WTC11 (cell line): ENCODE results near the gene AIP. TPM values are rescaled to one million over a fixed set of nuclear protein-coding genes. Genes with fewer than 3 reads are reported as not detected.
A peak's percentile ranks its signal among the peaks of the same experiment; 100 is the strongest.

Source experiments
- ATAC-seq: fragments of 200-7000 bp; cut with Tn5 transposase; 2 replicates; pipeline ENCODE4 v1.10.0; 2021; ENCODE audit warnings: mild to moderate bottlenecking, moderate library complexity
- CTCF ChIA-PET: fragments of 300-600 bp; sonication (Branson Sonifier 250); formaldehyde crosslinking; loops from one replicate; lab custom pipeline; 2021; ENCODE audit warnings: antibody characterized with exemption; lab: Charles Lee
- POLR2A ChIA-PET: fragments of 350-600 bp; sonication (Branson Sonifier 250); formaldehyde crosslinking; loops from one replicate; lab custom pipeline; 2021; ENCODE audit warnings: antibody characterized with exemption; lab: Charles Lee
- DNase-seq: peaks from one replicate; pipeline ENCODE4 v3.0.0; 2021; ENCODE audit warnings: low spot score
- H3K27ac Mint-ChIP-seq: 2 replicates; pipeline ENCODE4 v1.8.0; 2021; ENCODE audit warnings: mixed read lengths
- H3K27me3 Mint-ChIP-seq: 2 replicates; pipeline ENCODE4 v1.8.0; 2021; ENCODE audit warnings: low read depth, mild to moderate bottlenecking, moderate library complexity, mixed read lengths
- H3K36me3 Mint-ChIP-seq: 2 replicates; pipeline ENCODE4 v1.8.0; 2021; ENCODE audit warnings: mixed read lengths
- H3K4me1 Mint-ChIP-seq: 2 replicates; pipeline ENCODE4 v1.8.0; 2022; ENCODE audit warnings: mixed read lengths
- H3K4me3 Mint-ChIP-seq: 2 replicates; pipeline ENCODE4 v1.8.0; 2021; ENCODE audit warnings: mild to moderate bottlenecking, moderate library complexity, mixed read lengths
- H3K9me3 Mint-ChIP-seq: 2 replicates; pipeline ENCODE4 v1.8.0; 2021; ENCODE audit warnings: mixed read lengths
- AR ChIP-seq: fragments of 250-450 bp; sonication (Bioruptor Pico); IDR thresholded peaks from 2 replicates; pipeline ENCODE4 v1.9.0; 2021; ENCODE audit warnings: mild to moderate bottlenecking
- CBFB ChIP-seq: sonication (generic); formaldehyde crosslinking; IDR thresholded peaks from 2 replicates; pipeline ENCODE4 v1.8.1; 2022; ENCODE audit warnings: mild to moderate bottlenecking, low read depth, missing genetic modification reagents
- CREM ChIP-seq: sonication (generic); formaldehyde crosslinking; IDR thresholded peaks from 2 replicates; pipeline ENCODE4 v1.8.1; 2022; ENCODE audit warnings: mild to moderate bottlenecking, missing genetic modification reagents, moderate library complexity
- ELF4 ChIP-seq: sonication (generic); formaldehyde crosslinking; IDR thresholded peaks from 2 replicates; pipeline ENCODE4 v1.8.1; 2022; ENCODE audit warnings: low read depth, mild to moderate bottlenecking, moderate library complexity, missing genetic modification reagents
- ETV6 ChIP-seq: sonication (generic); formaldehyde crosslinking; IDR thresholded peaks from 2 replicates; pipeline ENCODE4 v1.8.1; 2022; ENCODE audit warnings: mild to moderate bottlenecking, missing genetic modification reagents
- GRHL2 ChIP-seq: fragments of 250-450 bp; sonication (Bioruptor Pico); IDR thresholded peaks from 2 replicates; pipeline ENCODE4 v1.8.0; 2022; ENCODE audit warnings: mild to moderate bottlenecking, moderate library complexity; ENCODE audit not compliant: insufficient replicate concordance, severe bottlenecking
- IRF2 ChIP-seq: sonication (generic); formaldehyde crosslinking; IDR thresholded peaks from 2 replicates; pipeline ENCODE4 v1.8.0; 2022; ENCODE audit warnings: low read depth, missing genetic modification reagents, borderline replicate concordance
- JUN ChIP-seq: sonication (generic); formaldehyde crosslinking; IDR thresholded peaks from 2 replicates; pipeline ENCODE4 v1.8.0; 2023; ENCODE audit warnings: mild to moderate bottlenecking, missing genetic modification reagents
- KAT7 ChIP-seq: sonication (generic); formaldehyde crosslinking; IDR thresholded peaks from 2 replicates; pipeline ENCODE4 v1.8.1; 2023; ENCODE audit warnings: missing genetic modification reagents, mild to moderate bottlenecking, borderline replicate concordance
- OVOL2 ChIP-seq: fragments of 250-450 bp; sonication (Bioruptor Pico); IDR thresholded peaks from 2 replicates; pipeline ENCODE4 v1.9.0; 2021; ENCODE audit warnings: mild to moderate bottlenecking, borderline replicate concordance
- PRRX2 ChIP-seq: fragments of 250-450 bp; sonication (Bioruptor Pico); IDR thresholded peaks from 2 replicates; pipeline ENCODE4 v1.8.0; 2021; ENCODE audit warnings: mild to moderate bottlenecking
- SMAD4 ChIP-seq: sonication (generic); formaldehyde crosslinking; IDR thresholded peaks from 2 replicates; pipeline ENCODE4 v1.8.0; 2022; ENCODE audit warnings: mild to moderate bottlenecking, missing genetic modification reagents
- ZNF121 ChIP-seq: sonication (generic); formaldehyde crosslinking; IDR thresholded peaks from 2 replicates; pipeline ENCODE4 v1.8.0; 2023; ENCODE audit warnings: missing genetic modification reagents
- ZNF219 ChIP-seq: sonication (generic); formaldehyde crosslinking; IDR thresholded peaks from 2 replicates; pipeline ENCODE4 v1.8.0; 2023; ENCODE audit warnings: missing genetic modification reagents, mild to moderate bottlenecking, borderline replicate concordance
- ZNF317 ChIP-seq: sonication (generic); formaldehyde crosslinking; IDR thresholded peaks from 2 replicates; pipeline ENCODE4 v1.8.1; 2023; ENCODE audit warnings: low read depth, mild to moderate bottlenecking, moderate library complexity, missing genetic modification reagents, borderline replicate concordance
- ZNF416 ChIP-seq: fragments of 250-450 bp; sonication (Bioruptor Pico); IDR thresholded peaks from 2 replicates; pipeline ENCODE4 v1.9.0; 2021; ENCODE audit warnings: mild to moderate bottlenecking, inconsistent platforms
- total RNA-seq: library from RNA; stranded (reverse); gene quantifications from 3 replicates; pipeline ENCODE4 v1.2.3, GENCODE V29; 2021
- TF ChIP-seq, protein P1 (sequence below): sonication (generic); formaldehyde crosslinking; IDR thresholded peaks from 2 replicates; pipeline ENCODE4 v1.8.0; 2022; ENCODE audit warnings: mild to moderate bottlenecking, missing genetic modification reagents
- TF ChIP-seq, protein P2 (sequence below): sonication (generic); formaldehyde crosslinking; IDR thresholded peaks from 2 replicates; pipeline ENCODE4 v1.8.0; 2022; ENCODE audit warnings: mild to moderate bottlenecking, missing genetic modification reagents
- TF ChIP-seq, protein P3 (sequence below): sonication (generic); formaldehyde crosslinking; IDR thresholded peaks from 2 replicates; pipeline ENCODE4 v1.8.1; 2023; ENCODE audit warnings: mild to moderate bottlenecking, missing genetic modification reagents
- TF ChIP-seq, protein P4 (sequence below): sonication (generic); formaldehyde crosslinking; IDR thresholded peaks from 2 replicates; pipeline ENCODE4 v1.8.1; 2022; ENCODE audit warnings: low read depth, missing genetic modification reagents, borderline replicate concordance

AIP gene
- total RNA-seq, 1 experiment from 2014 or later: 32.8 TPM

GRCh38 chr11:67434395-67434881 lies 48.4 kb upstream of the AIP start:
- Mint-ChIP-seq H3K9me3 (no peaks in the 10 kb centered on the region), H3K36me3 (peaks cover 9% of the 10 kb centered on the region), H3K4me1 (peaks cover 15% of the 10 kb centered on the region), H3K4me3 (no peak overlapping the region), H3K27me3 (no peaks in the 10 kb centered on the region)
- POLR2A ChIA-PET: no interaction called here
- CTCF ChIA-PET: no interaction called here
- ATAC-seq: no peak
- TF ChIP-seq, protein P1, sequence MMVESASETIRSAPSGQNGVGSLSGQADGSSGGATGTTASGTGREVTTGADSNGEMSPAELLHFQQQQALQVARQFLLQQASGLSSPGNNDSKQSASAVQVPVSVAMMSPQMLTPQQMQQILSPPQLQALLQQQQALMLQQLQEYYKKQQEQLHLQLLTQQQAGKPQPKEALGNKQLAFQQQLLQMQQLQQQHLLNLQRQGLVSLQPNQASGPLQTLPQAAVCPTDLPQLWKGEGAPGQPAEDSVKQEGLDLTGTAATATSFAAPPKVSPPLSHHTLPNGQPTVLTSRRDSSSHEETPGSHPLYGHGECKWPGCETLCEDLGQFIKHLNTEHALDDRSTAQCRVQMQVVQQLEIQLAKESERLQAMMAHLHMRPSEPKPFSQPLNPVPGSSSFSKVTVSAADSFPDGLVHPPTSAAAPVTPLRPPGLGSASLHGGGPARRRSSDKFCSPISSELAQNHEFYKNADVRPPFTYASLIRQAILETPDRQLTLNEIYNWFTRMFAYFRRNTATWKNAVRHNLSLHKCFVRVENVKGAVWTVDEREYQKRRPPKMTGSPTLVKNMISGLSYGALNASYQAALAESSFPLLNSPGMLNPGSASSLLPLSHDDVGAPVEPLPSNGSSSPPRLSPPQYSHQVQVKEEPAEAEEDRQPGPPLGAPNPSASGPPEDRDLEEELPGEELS (CRISPR knock-in tag): no peak
- TF ChIP-seq PRRX2 (CRISPR knock-in tag) (no peak), KAT7 (CRISPR knock-in tag) (no peak), SMAD4 (CRISPR knock-in tag) (no peak), ELF4 (CRISPR knock-in tag) (no peak), ETV6 (no peak), OVOL2 (CRISPR knock-in tag) (no peak), CBFB (CRISPR knock-in tag) (no peak), ZNF317 (CRISPR knock-in tag) (no peak), CREM (CRISPR knock-in tag) (no peak), AR (no peak), ZNF416 (CRISPR knock-in tag) (no peak), GRHL2 (CRISPR knock-in tag) (no peak)
- TF ChIP-seq, protein P2, sequence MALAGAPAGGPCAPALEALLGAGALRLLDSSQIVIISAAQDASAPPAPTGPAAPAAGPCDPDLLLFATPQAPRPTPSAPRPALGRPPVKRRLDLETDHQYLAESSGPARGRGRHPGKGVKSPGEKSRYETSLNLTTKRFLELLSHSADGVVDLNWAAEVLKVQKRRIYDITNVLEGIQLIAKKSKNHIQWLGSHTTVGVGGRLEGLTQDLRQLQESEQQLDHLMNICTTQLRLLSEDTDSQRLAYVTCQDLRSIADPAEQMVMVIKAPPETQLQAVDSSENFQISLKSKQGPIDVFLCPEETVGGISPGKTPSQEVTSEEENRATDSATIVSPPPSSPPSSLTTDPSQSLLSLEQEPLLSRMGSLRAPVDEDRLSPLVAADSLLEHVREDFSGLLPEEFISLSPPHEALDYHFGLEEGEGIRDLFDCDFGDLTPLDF: no peak
- TF ChIP-seq, protein P3, sequence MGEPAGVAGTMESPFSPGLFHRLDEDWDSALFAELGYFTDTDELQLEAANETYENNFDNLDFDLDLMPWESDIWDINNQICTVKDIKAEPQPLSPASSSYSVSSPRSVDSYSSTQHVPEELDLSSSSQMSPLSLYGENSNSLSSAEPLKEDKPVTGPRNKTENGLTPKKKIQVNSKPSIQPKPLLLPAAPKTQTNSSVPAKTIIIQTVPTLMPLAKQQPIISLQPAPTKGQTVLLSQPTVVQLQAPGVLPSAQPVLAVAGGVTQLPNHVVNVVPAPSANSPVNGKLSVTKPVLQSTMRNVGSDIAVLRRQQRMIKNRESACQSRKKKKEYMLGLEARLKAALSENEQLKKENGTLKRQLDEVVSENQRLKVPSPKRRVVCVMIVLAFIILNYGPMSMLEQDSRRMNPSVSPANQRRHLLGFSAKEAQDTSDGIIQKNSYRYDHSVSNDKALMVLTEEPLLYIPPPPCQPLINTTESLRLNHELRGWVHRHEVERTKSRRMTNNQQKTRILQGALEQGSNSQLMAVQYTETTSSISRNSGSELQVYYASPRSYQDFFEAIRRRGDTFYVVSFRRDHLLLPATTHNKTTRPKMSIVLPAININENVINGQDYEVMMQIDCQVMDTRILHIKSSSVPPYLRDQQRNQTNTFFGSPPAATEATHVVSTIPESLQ (CRISPR knock-in tag): no peak
- TF ChIP-seq, all 79 proteins: peak for 0
- H3K27ac Mint-ChIP-seq: no peak overlapping the region
- no peak for DNase-seq

GRCh38 chr11:67435031-67435726 lies 47.6 kb upstream of the AIP start:
- H3K27ac Mint-ChIP-seq: peak overlapping the region; percentile 49; the same call in 1 of the 2 replicates
- H3K9me3 Mint-ChIP-seq: no peaks in the 10 kb centered on the region
- TF ChIP-seq AR (no peak), ZNF219 (CRISPR knock-in tag) (no peak), ZNF121 (CRISPR knock-in tag) (no peak), JUN (CRISPR knock-in tag) (no peak), IRF2 (CRISPR knock-in tag) (no peak)
- TF ChIP-seq, protein P4, sequence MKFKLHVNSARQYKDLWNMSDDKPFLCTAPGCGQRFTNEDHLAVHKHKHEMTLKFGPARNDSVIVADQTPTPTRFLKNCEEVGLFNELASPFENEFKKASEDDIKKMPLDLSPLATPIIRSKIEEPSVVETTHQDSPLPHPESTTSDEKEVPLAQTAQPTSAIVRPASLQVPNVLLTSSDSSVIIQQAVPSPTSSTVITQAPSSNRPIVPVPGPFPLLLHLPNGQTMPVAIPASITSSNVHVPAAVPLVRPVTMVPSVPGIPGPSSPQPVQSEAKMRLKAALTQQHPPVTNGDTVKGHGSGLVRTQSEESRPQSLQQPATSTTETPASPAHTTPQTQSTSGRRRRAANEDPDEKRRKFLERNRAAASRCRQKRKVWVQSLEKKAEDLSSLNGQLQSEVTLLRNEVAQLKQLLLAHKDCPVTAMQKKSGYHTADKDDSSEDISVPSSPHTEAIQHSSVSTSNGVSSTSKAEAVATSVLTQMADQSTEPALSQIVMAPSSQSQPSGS (CRISPR knock-in tag): no peak

More at GRCh38 chr11:67435031-67435726, 47.6 kb upstream of the AIP start:
- ATAC-seq (no peak), DNase-seq (no peak)
- no peak overlapping the region for H3K4me3 Mint-ChIP-seq
- ChIA-PET CTCF (no interaction called here), POLR2A (interaction anchor here (2.2 kb wide), 1 partner anchor 34 kb away, joined by 11 read pairs; the partner anchor contains the start of gene PPP1CA)
- H3K36me3 Mint-ChIP-seq: peaks cover 9% of the 10 kb centered on the region
- H3K4me1 Mint-ChIP-seq: peaks cover 16% of the 10 kb centered on the region
- H3K27me3 Mint-ChIP-seq: no peaks in the 10 kb centered on the region
